Regular cardiac myocyte (primary cell): ENCODE measurements around the gene LRRC51. TPM values are rescaled to one million over a fixed set of nuclear protein-coding genes. Genes with fewer than 3 reads are reported as not detected.

ENCODE experiments used
- total RNA-seq: library from RNA; depleted of rRNA; stranded (reverse); fragments of >200 nt; gene quantifications from 2 replicates; pipeline ENCODE4 v1.2.3, GENCODE V29; 2014

The LRRC51 gene
- total RNA-seq: 5.4 and 7.3 TPM in 2 replicates

DNA sequence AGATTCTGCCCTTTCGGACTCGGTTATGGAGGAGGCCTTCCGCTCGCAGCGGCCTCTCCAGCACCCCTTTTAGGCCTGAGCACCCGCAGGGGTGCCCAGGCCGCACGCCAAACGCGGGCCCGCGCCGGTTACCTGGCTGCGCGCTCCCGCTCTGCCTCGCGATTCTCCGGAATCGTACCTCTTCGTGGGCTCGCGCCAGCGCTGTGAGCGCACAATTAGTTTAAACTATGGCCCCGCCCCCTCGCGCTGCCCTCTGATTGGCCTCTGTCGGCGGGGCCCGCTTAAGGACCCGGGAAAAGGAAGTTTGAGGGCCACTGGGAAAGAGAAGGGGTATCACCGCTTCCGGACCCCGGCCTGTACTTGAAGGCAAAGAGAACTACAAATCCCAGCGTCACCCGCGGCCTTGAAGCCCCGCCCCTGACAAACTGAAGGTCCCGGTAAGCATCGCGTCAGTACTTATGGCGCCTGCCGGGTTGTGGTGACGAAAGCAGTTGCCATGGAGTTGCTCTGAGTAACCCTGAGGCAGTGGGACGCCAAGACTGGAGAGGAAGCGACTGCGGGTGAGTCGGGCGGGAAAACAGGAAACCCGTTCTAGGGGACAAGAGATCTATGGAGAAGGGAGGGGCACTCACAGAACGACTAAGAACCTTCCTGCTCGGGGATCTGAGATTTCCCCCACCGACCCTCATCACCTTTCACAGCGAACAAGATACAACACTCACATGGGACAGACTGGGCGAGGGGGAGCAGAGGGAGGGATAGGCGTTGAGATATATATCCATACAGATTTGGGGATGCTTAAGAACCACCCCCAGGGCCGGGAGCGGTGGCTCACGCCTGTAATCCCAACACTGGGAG, at the start of gene LRRC51, which contains the start of gene NUMA1:
TSS of gene LRRC51 (plus strand) at position 525 of the 858 bp plus-strand sequence. CDS start 8,234 bp downstream, outside the sequence.
TSS of gene NUMA1 (minus strand) at position 217 of the 858 bp plus-strand sequence. CDS start 44,599 bp downstream, outside the sequence.

GRCh38 chr11:72102946-72103753, 22.5 kb downstream of the LRRC51 start, which contains the start of gene LAMTOR1:
LAMTOR1 (minus strand) TSS chr11:72103297; CDS start chr11:72103224, 73 bp downstream.

GRCh38 chr11:72105888-72106287, 25.2 kb downstream of the LRRC51 start, which contains the start of gene TOMT:
TOMT (plus strand) TSS chr11:72105924; CDS start chr11:72105952, 28 bp downstream.

DNA sequence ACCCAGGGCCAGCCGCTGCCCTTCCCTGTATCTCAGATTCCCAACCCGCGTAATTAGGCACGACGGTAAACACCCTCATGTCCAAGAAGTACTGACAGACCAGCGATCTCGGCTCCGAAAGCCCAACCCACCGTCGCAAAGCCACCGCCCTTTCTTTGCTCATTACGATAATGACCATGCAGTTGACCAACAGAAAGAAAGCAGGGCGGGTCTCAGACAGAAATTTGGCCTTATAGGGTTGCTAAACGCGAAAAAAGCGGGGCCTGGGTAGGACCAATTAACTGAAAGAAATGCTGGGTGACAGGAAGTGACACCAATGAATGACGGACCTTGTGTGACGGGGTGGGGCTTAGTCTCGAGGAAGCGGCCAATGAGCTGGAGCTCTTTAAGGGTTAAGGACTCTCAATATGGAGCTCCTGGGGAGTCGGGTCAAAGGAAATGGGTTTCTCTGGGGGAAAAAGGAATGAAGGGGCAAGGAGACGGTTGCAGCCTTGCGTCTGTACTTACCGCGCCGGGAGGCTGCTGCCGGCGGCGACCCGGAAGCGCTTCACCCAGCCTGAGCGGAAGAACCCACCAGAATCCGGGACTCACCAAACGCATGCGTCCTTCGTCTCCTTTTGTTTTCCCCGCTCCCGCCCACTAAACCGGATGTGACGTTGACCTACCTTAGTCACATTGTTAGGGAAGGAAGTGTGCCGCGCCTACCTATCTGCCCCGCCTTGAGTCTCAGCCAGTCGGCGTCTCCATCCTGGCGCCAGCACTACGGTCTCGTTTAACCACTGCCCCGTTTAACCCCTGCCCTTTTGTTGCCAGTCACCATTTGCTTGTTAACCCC, 31.7 kb downstream of the LRRC51 start, which contains the start of gene ANAPC15:
TSS of gene ANAPC15 (minus strand) at position 553 of the 835 bp plus-strand sequence. CDS start 1,419 bp downstream, outside the sequence.

GRCh38 chr11:72135473-72135872, 54.8 kb downstream of the LRRC51 start, which contains the start of gene FOLR3:
FOLR3 (plus strand) TSS chr11:72135725; CDS start chr11:72135953, 228 bp downstream.

Other genes starting within 250 kb of the LRRC51 start
- not detected in 2 replicates for gene DEFB108B, start 247.7 kb upstream of the LRRC51 start, total RNA-seq
- gene DEFB131B, start 202.4 kb upstream of the LRRC51 start, total RNA-seq: not detected in 2 replicates
- gene XNDC1N, start 152.3 kb upstream of the LRRC51 start, total RNA-seq: 5.6 and 8.8 TPM in 2 replicates
- 38.6 and 61.7 TPM in 2 replicates for gene RNF121, start 151.8 kb upstream of the LRRC51 start, total RNA-seq
- gene IL18BP, start 81.9 kb upstream of the LRRC51 start, total RNA-seq: 1.5 and 3.4 TPM in 2 replicates
- 141 and 207 TPM in 2 replicates for gene NUMA1, start 308 bp upstream of the LRRC51 start, total RNA-seq
- 62.3 and 125 TPM in 2 replicates for gene LAMTOR1, start 22.4 kb downstream of the LRRC51 start, total RNA-seq
- not detected in 2 replicates for gene TOMT, start 25.1 kb downstream of the LRRC51 start, total RNA-seq
- gene ANAPC15, start 31.8 kb downstream of the LRRC51 start, total RNA-seq: 13.8 and 49.3 TPM in 2 replicates
- gene FOLR3, start 54.9 kb downstream of the LRRC51 start, total RNA-seq: 0.19 and 1.1 TPM in 2 replicates
- gene FOLR1, start 111.3 kb downstream of the LRRC51 start, total RNA-seq: 0.28 TPM in 1 of 2 replicates, not detected in the other
- not detected in 2 replicates for gene FOLR2, start 135.9 kb downstream of the LRRC51 start, total RNA-seq
- gene INPPL1, start 143.9 kb downstream of the LRRC51 start, total RNA-seq: 53.8 and 63.6 TPM in 2 replicates
- not detected in 2 replicates for gene PHOX2A, start 163.3 kb downstream of the LRRC51 start, total RNA-seq